ENCODE data around the gene PARP2. TPM values are rescaled to one million over a fixed set of nuclear protein-coding genes. Genes with fewer than 3 reads are reported as not detected.
"Not testable (repeated sequence)": the region's sequence is repeated elsewhere in the genome, so short reads cannot be mapped to it uniquely, and the experiment has no call there.

Gene PARP2
- total RNA-seq, 2 donors from 2014 or later: 3.9 to 5.8 TPM

- no peak for TF ChIP-seq CTCF (IDR thresholded peaks at IDR 0.05)
These were observed 10.0 kb upstream of the PARP2 start for GRCh38 chr14:20333494-20333841.

GRCh38 chr14:20334017-20334416 lies 9.4 kb upstream of the PARP2 start:
- ATAC-seq (ENCODE audit: insufficient number of reproducible peaks, low FRiP score, low read depth) (no peak), DNase-seq (ENCODE audit: low spot score) (no peak)
- TF ChIP-seq CTCF (IDR thresholded peaks at IDR 0.05): no peak
- H3K4me3 ChIP-seq: no peak overlapping the region
- H3K27ac ChIP-seq: peak overlapping the region; percentile 88 to 97
- H3K27me3 ChIP-seq (replicated peaks; ENCODE audit: insufficient read depth): no peaks in the 10 kb centered on the region
- no peaks in the 10 kb centered on the region for H3K36me3 ChIP-seq
- H3K9me3 ChIP-seq: no peaks in the 10 kb centered on the region
- H3K4me1 ChIP-seq (ENCODE audit: control insufficient read depth in 1 of 2, low read depth in 2 of 2): peaks cover 8 to 32% of the 10 kb centered on the region in 2 donors

More at GRCh38 chr14:20333494-20333841, 10.0 kb upstream of the PARP2 start:
- no peaks in the 10 kb centered on the region for H3K9me3 ChIP-seq
- H3K27me3 ChIP-seq (replicated peaks; ENCODE audit: insufficient read depth): no peaks in the 10 kb centered on the region
- no peak for ATAC-seq (ENCODE audit: insufficient number of reproducible peaks, low FRiP score, low read depth)
- peaks cover 8 to 32% of the 10 kb centered on the region in 2 donors for H3K4me1 ChIP-seq (ENCODE audit: control insufficient read depth in 1 of 2, low read depth in 2 of 2)
- peak overlapping the region; percentile 85 for H3K4me3 ChIP-seq
- no peaks in the 10 kb centered on the region for H3K36me3 ChIP-seq
- peak overlapping the region; percentile 88 to 97 for H3K27ac ChIP-seq
- DNase-seq (ENCODE audit: low spot score): no peak

- H3K27ac ChIP-seq; H3K36me3 ChIP-seq; H3K9me3 ChIP-seq; H3K4me3 ChIP-seq; H3K27me3 ChIP-seq (replicated peaks; ENCODE audit: insufficient read depth); DNase-seq (ENCODE audit: low spot score); ATAC-seq (ENCODE audit: insufficient number of reproducible peaks, low FRiP score, low read depth): not testable (repeated sequence)
- peaks cover 4 to 11% of the 10 kb centered on the region in 2 donors for H3K4me1 ChIP-seq (ENCODE audit: control insufficient read depth in 1 of 2, low read depth in 2 of 2)
These were observed 2.4 kb upstream of the PARP2 start for GRCh38 chr14:20341032-20341431.

- no peak for TF ChIP-seq CTCF (IDR thresholded peaks at IDR 0.05)
- ATAC-seq (ENCODE audit: insufficient number of reproducible peaks, low FRiP score, low read depth) (no peak), DNase-seq (ENCODE audit: low spot score) (no peak)
- H3K9me3 ChIP-seq: no peaks in the 10 kb centered on the region
- H3K27me3 ChIP-seq (replicated peaks; ENCODE audit: insufficient read depth): no peaks in the 10 kb centered on the region
- H3K4me3 ChIP-seq: peak overlapping the region; percentile 78
- no peaks in the 10 kb centered on the region for H3K36me3 ChIP-seq
- H3K4me1 ChIP-seq (ENCODE audit: control insufficient read depth in 1 of 2, low read depth in 2 of 2): peaks cover 4 to 11% of the 10 kb centered on the region in 2 donors
- H3K27ac ChIP-seq: peak overlapping the region; percentile 90 to 94
These were observed 1.8 kb upstream of the PARP2 start for GRCh38 chr14:20341646-20342045.

GRCh38 chr14:20343862-20344220 lies 406 bp downstream of the PARP2 start:
- Histone ChIP-seq H3K4me1 (ENCODE audit: control insufficient read depth in 1 of 2, low read depth in 2 of 2) (peaks cover 4 to 11% of the 10 kb centered on the region in 2 donors), H3K36me3 (peaks cover 6% of the 10 kb centered on the region), H3K27me3 (replicated peaks; ENCODE audit: insufficient read depth) (no peaks in the 10 kb centered on the region), H3K27ac (peak overlapping the region; percentile 90 to 94), H3K4me3 (peak overlapping the region; percentile 78), H3K9me3 (no peaks in the 10 kb centered on the region)
- ATAC-seq (ENCODE audit: insufficient number of reproducible peaks, low FRiP score, low read depth) (no peak), DNase-seq (ENCODE audit: low spot score) (no peak)
- no peak for TF ChIP-seq CTCF (IDR thresholded peaks at IDR 0.05)

- TF ChIP-seq CTCF (IDR thresholded peaks at IDR 0.05): no peak
- no peak for DNase-seq (ENCODE audit: low spot score)
- H3K36me3 ChIP-seq: peaks cover 8% of the 10 kb centered on the region
- no peaks in the 10 kb centered on the region for H3K27me3 ChIP-seq (replicated peaks; ENCODE audit: insufficient read depth)
- no peaks in the 10 kb centered on the region for H3K9me3 ChIP-seq
- H3K4me3 ChIP-seq: no peak overlapping the region
- ATAC-seq (ENCODE audit: insufficient number of reproducible peaks, low FRiP score, low read depth): no peak
- no peak overlapping the region for H3K27ac ChIP-seq
- peaks cover 4 to 11% of the 10 kb centered on the region in 2 donors for H3K4me1 ChIP-seq (ENCODE audit: control insufficient read depth in 1 of 2, low read depth in 2 of 2)
These were observed 1.9 kb downstream of the PARP2 start for GRCh38 chr14:20345366-20345765.
